GM19455 (cell line): ENCODE measurements around the gene CMTR1.

Experiments
- ATAC-seq: cut with Tn5 transposase; IDR thresholded peaks from one replicate; pipeline ENCODE4 v1.9.1; 2021; ENCODE audit not compliant: unreplicated experiment

CMTR1 gene

GRCh38 chr6:37511201-37511600, 78.2 kb downstream of the CMTR1 start:
- no peak for ATAC-seq

GRCh38 chr6:37511910-37512399, 78.9 kb downstream of the CMTR1 start:
- ATAC-seq: no peak

GRCh38 chr6:37512400-37513011, 79.5 kb downstream of the CMTR1 start:
- ATAC-seq: no peak

GRCh38 chr6:37513155-37513554, 80.1 kb downstream of the CMTR1 start:
- no peak for ATAC-seq

GRCh38 chr6:37513576-37513975, 80.6 kb downstream of the CMTR1 start:
- no peak for ATAC-seq

GRCh38 chr6:37514321-37514771, 81.3 kb downstream of the CMTR1 start:
- ATAC-seq: no peak

GRCh38 chr6:37514837-37515236, 81.8 kb downstream of the CMTR1 start:
- no peak for ATAC-seq

- ATAC-seq: no peak
These were observed 82.7 kb downstream of the CMTR1 start for GRCh38 chr6:37515712-37516075.

- ATAC-seq: peak; percentile 55
These were observed 83.3 kb downstream of the CMTR1 start for GRCh38 chr6:37516076-37516919.

GRCh38 chr6:37516920-37517405, 83.9 kb downstream of the CMTR1 start:
- ATAC-seq: no peak

- ATAC-seq: no peak
These were observed 84.4 kb downstream of the CMTR1 start for GRCh38 chr6:37517411-37517812.

GRCh38 chr6:37518116-37518515, 85.1 kb downstream of the CMTR1 start:
- ATAC-seq: no peak

- ATAC-seq: no peak
These were observed 86.4 kb downstream of the CMTR1 start for GRCh38 chr6:37519461-37519860.

- ATAC-seq: no peak
These were observed 87.9 kb downstream of the CMTR1 start for GRCh38 chr6:37520926-37521325.

GRCh38 chr6:37521674-37522073, 88.7 kb downstream of the CMTR1 start:
- no peak for ATAC-seq

- no peak for ATAC-seq
These were observed 89.8 kb downstream of the CMTR1 start for GRCh38 chr6:37522836-37523235.

- ATAC-seq: no peak
These were observed 90.4 kb downstream of the CMTR1 start for GRCh38 chr6:37523412-37523811.

- ATAC-seq: no peak
These were observed 91.3 kb downstream of the CMTR1 start for GRCh38 chr6:37524025-37524969.

- ATAC-seq: no peak
These were observed 91.9 kb downstream of the CMTR1 start for GRCh38 chr6:37524970-37525318.

- no peak for ATAC-seq
These were observed 92.7 kb downstream of the CMTR1 start for GRCh38 chr6:37525460-37526357.
